ENCODE results near the gene FNBP1.

- no peak for TF ChIP-seq POLR2AphosphoS5 (IDR thresholded peaks at IDR 0.05; ENCODE audit: low read depth)
- TF ChIP-seq, protein P1, sequence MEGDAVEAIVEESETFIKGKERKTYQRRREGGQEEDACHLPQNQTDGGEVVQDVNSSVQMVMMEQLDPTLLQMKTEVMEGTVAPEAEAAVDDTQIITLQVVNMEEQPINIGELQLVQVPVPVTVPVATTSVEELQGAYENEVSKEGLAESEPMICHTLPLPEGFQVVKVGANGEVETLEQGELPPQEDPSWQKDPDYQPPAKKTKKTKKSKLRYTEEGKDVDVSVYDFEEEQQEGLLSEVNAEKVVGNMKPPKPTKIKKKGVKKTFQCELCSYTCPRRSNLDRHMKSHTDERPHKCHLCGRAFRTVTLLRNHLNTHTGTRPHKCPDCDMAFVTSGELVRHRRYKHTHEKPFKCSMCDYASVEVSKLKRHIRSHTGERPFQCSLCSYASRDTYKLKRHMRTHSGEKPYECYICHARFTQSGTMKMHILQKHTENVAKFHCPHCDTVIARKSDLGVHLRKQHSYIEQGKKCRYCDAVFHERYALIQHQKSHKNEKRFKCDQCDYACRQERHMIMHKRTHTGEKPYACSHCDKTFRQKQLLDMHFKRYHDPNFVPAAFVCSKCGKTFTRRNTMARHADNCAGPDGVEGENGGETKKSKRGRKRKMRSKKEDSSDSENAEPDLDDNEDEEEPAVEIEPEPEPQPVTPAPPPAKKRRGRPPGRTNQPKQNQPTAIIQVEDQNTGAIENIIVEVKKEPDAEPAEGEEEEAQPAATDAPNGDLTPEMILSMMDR (IDR thresholded peaks at IDR 0.05; ENCODE audit: insufficient read depth, low read length), result no peak
Observed at GRCh38 chr9:129841071-129841470, 201.9 kb downstream of the FNBP1 start.
